ENCODE measurements around the gene PCDH17.

The PCDH17 gene

GRCh38 chr13:57631596-57632275 lies at the start of gene PCDH17:
Gene PCDH17 (plus strand): TSS chr13:57631744. CDS start chr13:57632547, 803 bp downstream.
- no peak for DNase-seq (ENCODE audit: low read depth)

DNA sequence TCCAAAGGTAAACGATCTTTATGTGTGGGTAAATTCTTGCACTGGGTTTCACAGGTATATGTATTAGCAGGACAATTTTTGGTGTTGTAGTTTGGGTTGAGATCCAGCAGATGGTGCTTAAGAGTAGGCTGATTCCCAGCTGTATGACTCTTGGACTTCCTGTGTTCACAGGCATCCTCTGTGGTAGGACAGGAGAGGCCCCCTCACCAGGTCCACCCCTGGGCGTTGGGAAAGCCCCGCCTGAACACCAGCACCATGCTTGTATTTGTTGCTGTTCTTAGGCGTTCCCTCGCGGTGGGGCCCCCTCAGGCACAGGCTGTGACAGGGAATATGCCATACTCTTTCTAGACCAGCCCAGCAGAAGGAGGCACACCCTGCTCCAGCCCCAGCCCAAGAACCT lies 49.5 kb upstream of the PCDH17 start:
- DNase-seq (ENCODE audit: low read depth), result no peak

- no peak for DNase-seq (ENCODE audit: low read depth)
Measured at GRCh38 chr13:57583529-57583928, 48.0 kb upstream of the PCDH17 start.

GRCh38 chr13:57588639-57589038 lies 42.9 kb upstream of the PCDH17 start:
- DNase-seq (ENCODE audit: low read depth), result no peak

DNA sequence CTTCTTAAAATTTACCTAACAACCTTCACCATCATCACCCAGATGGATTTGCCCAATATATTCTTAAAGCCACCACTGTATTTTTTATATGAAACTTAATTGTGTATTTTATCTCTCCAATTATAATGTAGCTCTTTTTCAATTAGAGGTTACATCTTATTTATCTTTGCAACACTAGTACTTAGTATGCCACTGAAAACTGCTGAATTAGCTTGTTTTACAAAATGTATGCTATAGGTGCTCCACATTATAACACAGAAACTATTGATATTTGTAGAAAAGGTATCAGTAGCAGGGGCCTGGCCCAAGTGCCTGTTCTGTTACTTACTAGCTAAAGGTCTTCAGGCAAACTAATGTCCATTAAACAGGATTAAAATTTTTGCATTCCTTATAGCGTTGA lies 35.8 kb upstream of the PCDH17 start:
- DNase-seq (ENCODE audit: low read depth), result no peak

- DNase-seq (ENCODE audit: low read depth), result no peak
Measured at GRCh38 chr13:57601536-57601935, 30.0 kb upstream of the PCDH17 start.

DNA sequence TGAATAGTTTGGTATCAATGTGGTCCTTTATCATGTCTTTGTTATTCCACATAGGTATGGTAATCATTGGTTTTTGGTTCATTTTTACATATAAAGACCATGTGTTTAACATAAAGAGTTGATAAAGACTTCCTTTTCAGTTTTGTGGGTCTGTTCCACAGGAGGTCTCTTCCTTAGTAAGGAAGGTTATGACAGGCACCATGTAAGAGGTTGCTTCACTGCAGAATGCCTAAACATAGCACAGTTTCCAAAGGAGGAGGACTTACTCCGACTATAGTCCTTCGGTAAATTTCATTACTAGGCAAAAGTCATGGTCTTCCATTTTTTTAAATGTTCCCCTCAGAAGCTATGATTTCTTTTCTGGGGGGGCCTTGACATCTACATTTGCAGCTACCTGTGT lies 27.1 kb upstream of the PCDH17 start:
- DNase-seq (ENCODE audit: low read depth), result no peak

DNA sequence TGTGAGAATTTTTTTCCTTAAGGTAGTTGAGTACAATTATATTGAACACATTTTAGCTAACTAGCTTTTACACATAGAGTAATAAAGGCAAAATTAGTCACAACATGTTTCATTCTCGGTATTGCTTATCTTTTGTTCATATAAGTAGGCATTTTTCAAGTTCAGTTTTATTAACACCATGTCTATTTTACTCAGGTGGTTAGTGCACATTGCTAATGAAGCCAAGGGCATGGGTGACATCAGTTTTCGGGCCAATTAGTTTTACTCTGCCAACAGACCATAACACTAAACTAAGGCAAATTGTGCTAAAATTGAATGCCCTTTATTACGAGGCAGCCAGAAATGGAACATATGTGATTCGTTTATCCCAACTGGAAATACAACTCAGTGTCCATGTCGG lies 19.6 kb upstream of the PCDH17 start:
- DNase-seq (ENCODE audit: low read depth), result no peak

GRCh38 chr13:57612568-57612967 lies 19.0 kb upstream of the PCDH17 start:
- no peak for DNase-seq (ENCODE audit: low read depth)

DNA sequence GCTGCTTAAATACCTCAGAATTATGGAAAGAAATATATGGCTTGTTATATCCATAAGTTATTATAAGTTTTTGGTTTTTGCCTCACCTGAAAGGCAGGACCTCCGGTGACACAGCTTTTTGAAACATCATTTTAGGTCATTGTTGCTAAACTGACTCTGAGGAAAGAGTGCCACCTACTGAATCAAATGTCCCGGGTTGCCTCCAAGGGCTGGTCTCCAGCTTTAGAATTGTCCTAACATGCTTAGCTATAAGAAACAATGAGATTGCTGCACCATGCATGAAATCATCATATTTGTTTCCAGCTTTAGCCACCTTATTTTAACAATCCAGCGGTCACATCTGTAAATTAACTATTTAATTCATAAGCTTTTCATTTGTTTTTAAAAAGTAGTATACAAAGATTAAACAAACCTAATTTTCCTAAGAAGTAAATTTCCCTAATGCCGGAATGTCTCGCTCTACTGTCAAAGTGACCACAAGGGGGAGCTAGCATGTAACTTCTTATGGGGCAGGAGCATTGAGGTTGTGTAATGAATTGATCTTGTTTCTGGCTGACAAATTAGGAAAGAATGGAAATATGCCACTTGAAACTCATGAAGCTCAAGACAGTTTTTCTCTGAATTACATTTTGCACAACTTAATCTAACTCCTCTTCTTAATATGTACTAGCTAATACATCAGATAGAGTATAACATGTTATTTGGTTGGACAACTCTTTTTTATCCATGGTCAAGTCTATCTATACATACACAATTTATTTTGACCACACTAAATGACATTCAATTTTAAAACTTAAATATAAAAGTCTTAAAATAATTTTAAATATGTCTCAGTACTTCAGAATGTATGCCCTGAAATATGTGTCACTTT lies 6.7 kb upstream of the PCDH17 start:
- peak; percentile 8 for DNase-seq (ENCODE audit: low read depth)

- DNase-seq (ENCODE audit: low read depth), result no peak
Measured at GRCh38 chr13:57627663-57628062, 3.9 kb upstream of the PCDH17 start.

DNA sequence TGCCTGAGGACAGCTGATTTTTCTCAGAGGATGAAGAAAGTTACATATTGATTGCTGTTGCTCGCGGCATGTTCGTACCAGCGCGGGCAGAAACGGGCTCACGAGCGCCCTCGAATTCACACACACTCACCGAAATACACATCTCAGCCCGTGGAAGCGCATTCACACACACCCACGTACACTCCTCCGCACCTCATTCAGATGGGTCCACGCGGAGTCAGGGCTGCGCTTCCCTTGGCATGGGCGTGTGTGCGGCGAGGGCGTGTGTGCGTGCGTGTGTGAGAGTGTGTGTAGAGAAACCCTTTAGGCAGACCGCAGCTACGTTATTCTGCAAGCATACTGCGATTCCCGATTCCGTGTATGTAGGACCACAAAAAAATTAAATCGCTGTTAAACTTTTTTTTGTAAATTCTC lies 2.1 kb upstream of the PCDH17 start:
- no peak for DNase-seq (ENCODE audit: low read depth)

- no peak for DNase-seq (ENCODE audit: low read depth)
Measured at GRCh38 chr13:57629821-57630235, 1.7 kb upstream of the PCDH17 start.

- DNase-seq (ENCODE audit: low read depth), result no peak
Measured at GRCh38 chr13:57630661-57631595, 616 bp upstream of the PCDH17 start.

DNA sequence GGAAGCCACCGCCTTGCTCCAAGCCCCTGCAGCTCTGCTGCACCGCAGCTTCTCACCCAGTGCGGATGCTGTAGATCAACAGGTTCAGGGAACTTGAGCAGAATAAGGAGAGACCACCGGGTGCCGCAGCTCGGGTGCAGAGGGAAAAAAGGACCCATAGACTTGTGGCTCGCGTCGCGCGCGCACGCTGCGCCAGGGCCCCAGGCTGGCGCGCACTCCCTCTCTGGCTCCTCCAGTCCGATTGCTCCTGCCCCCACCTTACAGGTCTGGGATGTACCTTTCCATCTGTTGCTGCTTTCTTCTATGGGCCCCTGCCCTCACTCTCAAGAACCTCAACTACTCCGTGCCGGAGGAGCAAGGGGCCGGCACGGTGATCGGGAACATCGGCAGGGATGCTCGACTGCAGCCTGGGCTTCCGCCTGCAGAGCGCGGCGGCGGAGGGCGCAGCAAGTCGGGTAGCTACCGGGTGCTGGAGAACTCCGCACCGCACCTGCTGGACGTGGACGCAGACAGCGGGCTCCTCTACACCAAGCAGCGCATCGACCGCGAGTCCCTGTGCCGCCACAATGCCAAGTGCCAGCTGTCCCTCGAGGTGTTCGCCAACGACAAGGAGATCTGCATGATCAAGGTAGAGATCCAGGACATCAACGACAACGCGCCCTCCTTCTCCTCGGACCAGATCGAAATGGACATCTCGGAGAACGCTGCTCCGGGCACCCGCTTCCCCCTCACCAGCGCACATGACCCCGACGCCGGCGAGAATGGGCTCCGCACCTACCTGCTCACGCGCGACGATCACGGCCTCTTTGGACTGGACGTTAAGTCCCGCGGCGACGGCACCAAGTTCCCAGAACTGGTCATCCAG lies 964 bp downstream of the PCDH17 start:
- DNase-seq (ENCODE audit: low read depth), result no peak

DNA sequence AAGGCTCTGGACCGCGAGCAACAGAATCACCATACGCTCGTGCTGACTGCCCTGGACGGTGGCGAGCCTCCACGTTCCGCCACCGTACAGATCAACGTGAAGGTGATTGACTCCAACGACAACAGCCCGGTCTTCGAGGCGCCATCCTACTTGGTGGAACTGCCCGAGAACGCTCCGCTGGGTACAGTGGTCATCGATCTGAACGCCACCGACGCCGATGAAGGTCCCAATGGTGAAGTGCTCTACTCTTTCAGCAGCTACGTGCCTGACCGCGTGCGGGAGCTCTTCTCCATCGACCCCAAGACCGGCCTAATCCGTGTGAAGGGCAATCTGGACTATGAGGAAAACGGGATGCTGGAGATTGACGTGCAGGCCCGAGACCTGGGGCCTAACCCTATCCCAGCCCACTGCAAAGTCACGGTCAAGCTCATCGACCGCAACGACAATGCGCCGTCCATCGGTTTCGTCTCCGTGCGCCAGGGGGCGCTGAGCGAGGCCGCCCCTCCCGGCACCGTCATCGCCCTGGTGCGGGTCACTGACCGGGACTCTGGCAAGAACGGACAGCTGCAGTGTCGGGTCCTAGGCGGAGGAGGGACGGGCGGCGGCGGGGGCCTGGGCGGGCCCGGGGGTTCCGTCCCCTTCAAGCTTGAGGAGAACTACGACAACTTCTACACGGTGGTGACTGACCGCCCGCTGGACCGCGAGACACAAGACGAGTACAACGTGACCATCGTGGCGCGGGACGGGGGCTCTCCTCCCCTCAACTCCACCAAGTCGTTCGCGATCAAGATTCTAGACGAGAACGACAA lies 1.8 kb downstream of the PCDH17 start:
- no peak for DNase-seq (ENCODE audit: low read depth)

DNA sequence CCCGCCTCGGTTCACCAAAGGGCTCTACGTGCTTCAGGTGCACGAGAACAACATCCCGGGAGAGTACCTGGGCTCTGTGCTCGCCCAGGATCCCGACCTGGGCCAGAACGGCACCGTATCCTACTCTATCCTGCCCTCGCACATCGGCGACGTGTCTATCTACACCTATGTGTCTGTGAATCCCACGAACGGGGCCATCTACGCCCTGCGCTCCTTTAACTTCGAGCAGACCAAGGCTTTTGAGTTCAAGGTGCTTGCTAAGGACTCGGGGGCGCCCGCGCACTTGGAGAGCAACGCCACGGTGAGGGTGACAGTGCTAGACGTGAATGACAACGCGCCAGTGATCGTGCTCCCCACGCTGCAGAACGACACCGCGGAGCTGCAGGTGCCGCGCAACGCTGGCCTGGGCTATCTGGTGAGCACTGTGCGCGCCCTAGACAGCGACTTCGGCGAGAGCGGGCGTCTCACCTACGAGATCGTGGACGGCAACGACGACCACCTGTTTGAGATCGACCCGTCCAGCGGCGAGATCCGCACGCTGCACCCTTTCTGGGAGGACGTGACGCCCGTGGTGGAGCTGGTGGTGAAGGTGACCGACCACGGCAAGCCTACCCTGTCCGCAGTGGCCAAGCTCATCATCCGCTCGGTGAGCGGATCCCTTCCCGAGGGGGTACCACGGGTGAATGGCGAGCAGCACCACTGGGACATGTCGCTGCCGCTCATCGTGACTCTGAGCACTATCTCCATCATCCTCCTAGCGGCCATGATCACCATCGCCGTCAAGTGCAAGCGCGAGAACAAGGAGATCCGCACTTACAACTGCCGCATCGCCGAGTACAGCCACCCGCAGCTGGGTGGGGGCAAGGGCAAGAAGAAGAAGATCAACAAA lies 2.6 kb downstream of the PCDH17 start:
- DNase-seq (ENCODE audit: low read depth), result no peak

GRCh38 chr13:57634839-57635165 lies 3.3 kb downstream of the PCDH17 start:
- DNase-seq (ENCODE audit: low read depth), result no peak

GRCh38 chr13:57635541-57636085 lies 4.1 kb downstream of the PCDH17 start:
- DNase-seq (ENCODE audit: low read depth), result no peak
